ENCODE results near the gene FPR3.

DNA sequence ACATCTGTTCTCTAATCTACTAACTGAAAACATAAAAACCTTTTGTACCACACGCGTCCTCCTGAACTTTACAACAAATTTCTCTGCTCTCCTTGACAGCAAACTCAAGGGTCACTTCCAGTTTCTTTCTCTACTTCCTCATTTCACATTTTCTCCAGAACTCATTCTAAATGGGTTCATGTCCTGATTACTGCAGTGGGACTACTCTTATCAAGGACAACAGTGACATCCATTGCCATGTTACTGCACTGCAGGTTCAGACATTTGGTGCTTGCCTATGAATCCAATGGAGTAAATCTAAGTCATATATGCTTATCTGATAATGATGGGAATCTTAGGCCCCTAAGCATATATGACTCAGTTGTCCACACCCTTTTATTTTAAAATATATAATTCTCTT lies 35.3 kb downstream of the FPR3 start:
- TF ChIP-seq, protein P1, sequence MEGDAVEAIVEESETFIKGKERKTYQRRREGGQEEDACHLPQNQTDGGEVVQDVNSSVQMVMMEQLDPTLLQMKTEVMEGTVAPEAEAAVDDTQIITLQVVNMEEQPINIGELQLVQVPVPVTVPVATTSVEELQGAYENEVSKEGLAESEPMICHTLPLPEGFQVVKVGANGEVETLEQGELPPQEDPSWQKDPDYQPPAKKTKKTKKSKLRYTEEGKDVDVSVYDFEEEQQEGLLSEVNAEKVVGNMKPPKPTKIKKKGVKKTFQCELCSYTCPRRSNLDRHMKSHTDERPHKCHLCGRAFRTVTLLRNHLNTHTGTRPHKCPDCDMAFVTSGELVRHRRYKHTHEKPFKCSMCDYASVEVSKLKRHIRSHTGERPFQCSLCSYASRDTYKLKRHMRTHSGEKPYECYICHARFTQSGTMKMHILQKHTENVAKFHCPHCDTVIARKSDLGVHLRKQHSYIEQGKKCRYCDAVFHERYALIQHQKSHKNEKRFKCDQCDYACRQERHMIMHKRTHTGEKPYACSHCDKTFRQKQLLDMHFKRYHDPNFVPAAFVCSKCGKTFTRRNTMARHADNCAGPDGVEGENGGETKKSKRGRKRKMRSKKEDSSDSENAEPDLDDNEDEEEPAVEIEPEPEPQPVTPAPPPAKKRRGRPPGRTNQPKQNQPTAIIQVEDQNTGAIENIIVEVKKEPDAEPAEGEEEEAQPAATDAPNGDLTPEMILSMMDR (IDR thresholded peaks at IDR 0.05; ENCODE audit: extremely low read depth in 1 of 2, insufficient read depth in 1 of 2, low read depth in 1 of 2, low read length in 2 of 2) = no peak
- TF ChIP-seq POLR2A (IDR thresholded peaks at IDR 0.05; ENCODE audit: low read depth, low read length) (no peak), POLR2AphosphoS5 (IDR thresholded peaks at IDR 0.05; ENCODE audit: insufficient read depth, low read depth, low read length) (no peak), EZH2 (IDR thresholded peaks at IDR 0.05; ENCODE audit: borderline replicate concordance, low read depth, low read length, severe bottlenecking) (no peak), MYC (IDR thresholded peaks at IDR 0.05; ENCODE audit: low read depth, low read length) (no peak), JUN (IDR thresholded peaks at IDR 0.05; ENCODE audit: borderline replicate concordance, insufficient read depth, insufficient read length, low read depth) (no peak)
- TF ChIP-seq, protein P2, sequence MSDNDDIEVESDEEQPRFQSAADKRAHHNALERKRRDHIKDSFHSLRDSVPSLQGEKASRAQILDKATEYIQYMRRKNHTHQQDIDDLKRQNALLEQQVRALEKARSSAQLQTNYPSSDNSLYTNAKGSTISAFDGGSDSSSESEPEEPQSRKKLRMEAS (IDR thresholded peaks at IDR 0.05; ENCODE audit: insufficient read depth, insufficient read length) = no peak

Measured in endothelial cell of umbilical vein (primary cell).